NT2/D1 (cell line): ENCODE data around the gene CLEC3B.

Experiments
- SUZ12 ChIP-seq: IDR thresholded peaks from 2 replicates; pipeline ENCODE4 v1.6.1; 2011; ENCODE audit not compliant: insufficient read length, insufficient read depth; ENCODE audit errors: extremely low read depth
- YY1 ChIP-seq: IDR thresholded peaks from 2 replicates; pipeline ENCODE4 v1.6.1; 2011; ENCODE audit not compliant: insufficient read length, insufficient read depth
- ZNF274 ChIP-seq: IDR thresholded peaks from 2 replicates; pipeline ENCODE4 v1.6.1; 2011; ENCODE audit warnings: mild to moderate bottlenecking, low read depth, low read length

DNA sequence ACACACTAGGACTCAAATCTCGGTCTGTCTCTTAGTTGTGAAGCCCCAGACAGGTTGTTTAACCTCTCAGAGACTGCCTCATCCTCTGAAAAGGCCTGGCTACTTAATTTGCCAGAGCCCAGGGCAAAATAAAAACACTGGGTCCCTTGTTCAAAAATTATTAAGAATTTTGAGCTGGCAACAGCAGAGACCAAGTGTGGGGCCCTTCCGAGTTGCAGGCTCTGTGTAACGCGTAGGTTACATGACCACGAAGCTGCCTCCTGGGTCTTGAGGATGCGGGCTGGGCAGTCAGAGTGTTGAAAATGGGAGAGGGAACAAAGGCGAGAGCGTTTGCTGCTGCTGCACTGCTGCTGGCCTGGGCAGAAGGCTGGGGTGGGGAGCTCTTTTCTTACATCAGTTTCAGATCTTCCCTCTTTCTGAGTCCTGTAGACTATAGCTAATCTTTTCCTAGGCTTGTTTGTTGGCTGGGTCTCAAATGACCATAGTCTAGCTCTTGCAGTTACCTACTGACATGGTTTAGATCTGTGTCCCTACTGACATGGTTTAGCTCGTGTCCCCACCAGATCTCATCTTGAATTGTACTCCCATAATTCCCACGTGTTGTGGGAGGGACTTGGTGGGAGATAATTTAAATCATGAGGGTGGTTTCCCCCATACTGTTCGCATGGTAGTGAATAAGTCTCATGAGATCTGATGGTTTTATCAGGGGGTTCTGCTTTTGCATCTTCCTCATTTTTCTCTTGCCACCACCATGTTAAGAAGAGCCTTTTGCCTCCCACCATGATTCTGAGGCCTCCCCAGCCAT is 49.9 kb downstream of the CLEC3B start:
- no peak for TF ChIP-seq YY1
- no peak for TF ChIP-seq ZNF274
- TF ChIP-seq SUZ12 = no peak
